IMR-90 (cell line): ENCODE results near the gene DOCK1. TPM values are rescaled to one million over a fixed set of nuclear protein-coding genes. Genes with fewer than 3 reads are reported as not detected.

Experiments used
- ATAC-seq: fragments of 200-7000 bp; cut with Tn5 transposase; 2 replicates; pipeline ENCODE4 v1.9.1; 2020; ENCODE audit warnings: low read depth, mild to moderate bottlenecking, moderate library complexity
- BruUV-seq: library from RNA; stranded (reverse); fragments of 400-500 nt; replicated peaks from 2 replicates; lab custom pipeline; 2021; lab: Mats Ljungman, UMichigan
- CTCF ChIA-PET: fragments of 300-600 bp; formaldehyde crosslinking; extraction: SDS; loops from one replicate; lab custom pipeline; 2021; ENCODE audit warnings: antibody characterized with exemption; lab: Yijun Ruan, JAX
- POLR2A ChIA-PET: fragments of 300-600 bp; sonication (Branson Sonifier 250); formaldehyde crosslinking; loops from one replicate; lab custom pipeline; 2022; ENCODE audit warnings: antibody characterized with exemption; ENCODE audit not compliant: unreplicated experiment; lab: Charles Lee
- DNase-seq: peaks from one replicate; pipeline ENCODE4 v3.0.0; 2013
- H2AFZ ChIP-seq: replicated peaks from 2 replicates; pipeline ENCODE3; 2013; ENCODE audit warnings: low read length, mild to moderate bottlenecking; ENCODE audit not compliant: poor library complexity
- H2AK5ac ChIP-seq: 2 replicates; pipeline ENCODE4 v1.6.1; 2013; ENCODE audit warnings: low read depth, low read length, inconsistent platforms
- H2AK9ac ChIP-seq: replicated peaks from 2 replicates; pipeline ENCODE3; 2013; ENCODE audit warnings: mild to moderate bottlenecking, low read depth, low read length, moderate library complexity; ENCODE audit not compliant: poor library complexity
- H2BK120ac ChIP-seq: 2 replicates; pipeline ENCODE4 v1.6.1; 2013; ENCODE audit warnings: low read depth, low read length, inconsistent platforms
- H2BK15ac ChIP-seq: 3 replicates; pipeline ENCODE4 v1.6.1; 2013; ENCODE audit warnings: low read depth, low read length, inconsistent platforms
- H2BK20ac ChIP-seq: 2 replicates; pipeline ENCODE4 v1.6.1; 2013; ENCODE audit warnings: low read depth, mild to moderate bottlenecking, inconsistent platforms, low read length, moderate library complexity
- H2BK5ac ChIP-seq: 2 replicates; pipeline ENCODE4 v1.6.1; 2013; ENCODE audit warnings: mild to moderate bottlenecking, low read depth, low read length, inconsistent platforms; ENCODE audit not compliant: poor library complexity, severe bottlenecking
- H3K14ac ChIP-seq: replicated peaks from 2 replicates; pipeline ENCODE4 v1.6.1; 2013; ENCODE audit warnings: low read depth, low read length, inconsistent platforms
- H3K18ac ChIP-seq: 2 replicates; pipeline ENCODE4 v1.6.1; 2013; ENCODE audit warnings: low read depth, low read length, control low read depth
- H3K23ac ChIP-seq: 2 replicates; pipeline ENCODE4 v1.6.1; 2013; ENCODE audit warnings: low read depth, low read length, inconsistent platforms
- H3K27ac ChIP-seq: 2 replicates; pipeline ENCODE4 v1.5.1; 2013; ENCODE audit warnings: mild to moderate bottlenecking, control low read depth, low read length; ENCODE audit not compliant: insufficient read depth
- H3K27me3 ChIP-seq: 2 replicates; pipeline ENCODE4 v1.6.1; 2013; ENCODE audit warnings: low read length; ENCODE audit not compliant: control insufficient read depth, insufficient read depth
- H3K36me3 ChIP-seq: 2 replicates; pipeline ENCODE4 v1.6.1; 2013; ENCODE audit warnings: low read length, mixed read lengths; ENCODE audit not compliant: control insufficient read depth, insufficient read depth
- H3K4ac ChIP-seq: 2 replicates; pipeline ENCODE4 v1.6.1; 2013; ENCODE audit warnings: low read depth, low read length, inconsistent platforms
- H3K4me1 ChIP-seq: 2 replicates; pipeline ENCODE4 v1.6.1; 2013; ENCODE audit warnings: low read length, mixed read lengths; ENCODE audit not compliant: control insufficient read depth, insufficient read depth
- H3K4me2 ChIP-seq: 2 replicates; pipeline ENCODE4 v1.6.1; 2013; ENCODE audit warnings: low read depth, mild to moderate bottlenecking, control low read depth, low read length, moderate library complexity
- H3K4me3 ChIP-seq: 2 replicates; pipeline ENCODE4 v1.5.1; 2013; ENCODE audit warnings: low read depth, mild to moderate bottlenecking, control low read depth, low read length, moderate library complexity; ENCODE audit not compliant: insufficient read depth
- H3K56ac ChIP-seq: 2 replicates; pipeline ENCODE4 v1.6.1; 2013; ENCODE audit warnings: low read length, inconsistent platforms; ENCODE audit not compliant: insufficient read depth; ENCODE audit errors: extremely low read depth
- H3K79me1 ChIP-seq, 2 experiments: 2 replicates each; pipeline ENCODE4 v1.6.1; 2013; ENCODE audit warnings: low read length in 2 of 2, inconsistent platforms in 1 of 2, low read depth in 1 of 2
- H3K9ac ChIP-seq: 2 replicates; pipeline ENCODE4 v1.6.1; 2013; ENCODE audit warnings: low read depth, low read length, control low read depth
- H3K9me1 ChIP-seq: 2 replicates; pipeline ENCODE4 v1.6.1; 2013; ENCODE audit warnings: low read length, inconsistent platforms; ENCODE audit not compliant: insufficient read depth
- H3K9me3 ChIP-seq: 2 replicates; pipeline ENCODE4 v1.6.1; 2013; ENCODE audit warnings: low read length; ENCODE audit not compliant: control insufficient read depth, insufficient read depth
- H4K20me1 ChIP-seq: 2 replicates; pipeline ENCODE4 v1.6.1; 2013; ENCODE audit warnings: low read length, inconsistent platforms; ENCODE audit not compliant: insufficient read depth
- H4K5ac ChIP-seq: 2 replicates; pipeline ENCODE4 v1.6.1; 2013; ENCODE audit warnings: mild to moderate bottlenecking, low read depth, low read length, control low read depth
- H4K8ac ChIP-seq, 2 experiments: 2 replicates each; pipeline ENCODE4 v1.6.1; 2013; ENCODE audit warnings: low read depth in 2 of 2, low read length in 2 of 2, control low read depth in 1 of 2, inconsistent platforms in 1 of 2
- H4K91ac ChIP-seq: 2 replicates; pipeline ENCODE4 v1.6.1; 2013; ENCODE audit warnings: low read depth, low read length, inconsistent platforms; ENCODE audit not compliant: insufficient read depth
- BHLHE40 ChIP-seq: fragments of 150-350 bp; IDR thresholded peaks from 2 replicates; pipeline ENCODE4 v1.6.1; 2016; ENCODE audit warnings: mild to moderate bottlenecking, low read depth, low read length
- CEBPB ChIP-seq: IDR thresholded peaks from 2 replicates; pipeline ENCODE4 v1.6.1; 2012; ENCODE audit warnings: low read depth, low read length, improper control_type of control experiment
- CTCF ChIP-seq: conservative IDR thresholded peaks from 2 replicates; pipeline ENCODE4 v1.5.1; 2012; ENCODE audit warnings: mild to moderate bottlenecking, low read depth, low read length, improper control_type of control experiment
- FOS ChIP-seq: fragments of 150-350 bp; IDR thresholded peaks from 2 replicates; pipeline ENCODE4 v1.6.1; 2016; ENCODE audit warnings: low read depth, low read length
- MAZ ChIP-seq: IDR thresholded peaks from 2 replicates; pipeline ENCODE4 v1.6.1; 2012; ENCODE audit warnings: low read depth, mild to moderate bottlenecking, low read length, improper control_type of control experiment, moderate library complexity, borderline replicate concordance
- MXI1 ChIP-seq: IDR thresholded peaks from 2 replicates; pipeline ENCODE4 v1.6.1; 2012; ENCODE audit warnings: low read depth, mild to moderate bottlenecking, low read length, moderate library complexity, borderline replicate concordance
- POLR2A ChIP-seq: IDR thresholded peaks from 2 replicates; pipeline ENCODE4 v1.6.1; 2012; ENCODE audit warnings: mild to moderate bottlenecking, low read depth, low read length
- RCOR1 ChIP-seq: IDR thresholded peaks from 2 replicates; pipeline ENCODE4 v1.6.1; 2012; ENCODE audit warnings: mild to moderate bottlenecking, low read length, improper control_type of control experiment; ENCODE audit not compliant: insufficient replicate concordance
- RFX5 ChIP-seq: IDR thresholded peaks from 2 replicates; pipeline ENCODE4 v1.8.0; 2012; ENCODE audit warnings: low read depth, mild to moderate bottlenecking, low read length, moderate library complexity
- SMC3 ChIP-seq: fragments of 150-350 bp; IDR thresholded peaks from 2 replicates; pipeline ENCODE4 v1.6.1; 2016; ENCODE audit warnings: low read depth, mild to moderate bottlenecking, antibody characterized with exemption, low read length, moderate library complexity
- USF2 ChIP-seq: fragments of 150-350 bp; IDR thresholded peaks from 2 replicates; pipeline ENCODE4 v1.6.1; 2017; ENCODE audit warnings: mild to moderate bottlenecking, antibody characterized with exemption, low read length, low read depth
- WGBS, 2 experiments: methylation state at CpG; one replicate each; pipeline versions ENCODE4 v1.1.5 to v1.1.7; 2013; ENCODE audit warnings: missing lambda C conversion rate in 2 of 2; ENCODE audit not compliant: insufficient read length in 1 of 2; ENCODE audit errors: extremely low coverage in 2 of 2; 5-methylcytosine and 5-hydroxymethylcytosine counted together
- dilution Hi-C: fragments of 300-500 bp; cut with HindIII; formaldehyde crosslinking; loops from one replicate; pipeline ENCODE4 v1.14.3; 2018; ENCODE audit warnings: low sequenced_read_pairs; ENCODE audit not compliant: unreplicated experiment
- in situ Hi-C: fragments of 300-500 bp; cut with MboI; formaldehyde crosslinking; loops from 3 replicates; pipeline ENCODE4 v1.14.3; 2019; ENCODE audit warnings: low sequenced_read_pairs, inconsistent platforms, mixed read lengths
- intact Hi-C: fragments of 100-400 bp; cut with micrococcal nuclease; formaldehyde crosslinking; loops from 2 replicates; pipeline ENCODE4 v1.10.0; 2022
- polyA plus RNA-seq, 3 experiments: library from polyadenylated mRNA; depleted of rRNA; stranded (reverse); fragments of >200 nt; gene quantifications; 2 replicates each; pipeline ENCODE4 v1.2.3, GENCODE V29; 2012; ENCODE audit warnings: low replicate concordance in 1 of 3
- total RNA-seq: library from RNA; depleted of rRNA; stranded (reverse); fragments of >200 nt; gene quantifications from 2 replicates; pipeline ENCODE4 v1.2.3, GENCODE V29; 2012
- TF ChIP-seq, protein P1 (sequence below): fragments of 150-350 bp; IDR thresholded peaks from 2 replicates; pipeline ENCODE4 v1.6.1; 2016; ENCODE audit warnings: low read depth, mild to moderate bottlenecking, low read length, moderate library complexity, borderline replicate concordance

Gene DOCK1
- total and polyA plus RNA-seq, 2 of the 4 experiments (the other 2 are of a cell fraction): 28.2 to 71.0 TPM

DNA sequence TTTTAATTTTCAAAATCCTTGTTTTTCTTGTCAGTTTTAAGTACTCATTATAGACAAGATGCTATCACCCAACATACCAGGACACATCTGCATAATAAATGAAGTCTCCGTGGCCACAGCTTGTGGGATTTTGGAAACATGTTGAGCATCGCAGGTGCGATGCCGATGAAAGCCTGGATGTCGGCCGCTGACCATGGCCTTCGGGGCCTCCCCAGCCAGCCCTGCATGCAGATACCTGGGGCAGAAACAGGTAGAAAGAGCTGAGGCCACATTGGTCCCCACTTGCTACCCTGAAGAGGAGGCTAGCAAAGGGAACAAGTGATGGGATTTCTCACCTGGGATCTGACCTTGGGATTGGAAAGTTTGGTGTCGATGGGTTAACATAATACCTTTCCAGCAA, 123.8 kb downstream of the DOCK1 start:
- H3K9me3 ChIP-seq: no peaks in the 10 kb centered on the region
- no peak overlapping the region for H4K5ac ChIP-seq
- H4K91ac ChIP-seq: no peak overlapping the region
- no peak overlapping the region for H3K4me3 ChIP-seq
- intact Hi-C loops: no loop called here
- no TSS peak for BruUV-seq
- peaks cover 70% of the 10 kb centered on the region for H3K36me3 ChIP-seq
- no peak overlapping the region for H2AFZ ChIP-seq
- no peak overlapping the region for H3K4ac ChIP-seq
- peak overlapping the region; percentile 37 for H2AK9ac ChIP-seq
- no peak overlapping the region for H4K8ac ChIP-seq
- no peak overlapping the region for H3K14ac ChIP-seq
- dilution Hi-C loops: no loop called here
- ATAC-seq (no peak), DNase-seq (no peak)
- POLR2A ChIA-PET: no interaction called here
- no peak overlapping the region for H2BK5ac ChIP-seq
- H3K56ac ChIP-seq: no peak overlapping the region
- no peak overlapping the region for H3K23ac ChIP-seq
- no peak overlapping the region for H3K9ac ChIP-seq
- H2AK5ac ChIP-seq: no peak overlapping the region
- no peak overlapping the region for H3K4me2 ChIP-seq
- H3K79me1 ChIP-seq: peaks cover 9 to 23% of the 10 kb centered on the region in 2 experiments; a peak in 3 of 4 replicates
- H2BK20ac ChIP-seq: no peak overlapping the region
- H3K4me1 ChIP-seq: no peaks in the 10 kb centered on the region; the same call in 1 of the 2 replicates
- no peaks in the 10 kb centered on the region for H3K27me3 ChIP-seq
- in situ Hi-C loops: no loop called here
- no peak overlapping the region for H3K18ac ChIP-seq
- H3K9me1 ChIP-seq: peaks cover 6% of the 10 kb centered on the region; the same call in 1 of the 2 replicates
- TF ChIP-seq POLR2A: no peak
- no peak for TF ChIP-seq FOS
- TF ChIP-seq SMC3: no peak
- TF ChIP-seq, protein P1, sequence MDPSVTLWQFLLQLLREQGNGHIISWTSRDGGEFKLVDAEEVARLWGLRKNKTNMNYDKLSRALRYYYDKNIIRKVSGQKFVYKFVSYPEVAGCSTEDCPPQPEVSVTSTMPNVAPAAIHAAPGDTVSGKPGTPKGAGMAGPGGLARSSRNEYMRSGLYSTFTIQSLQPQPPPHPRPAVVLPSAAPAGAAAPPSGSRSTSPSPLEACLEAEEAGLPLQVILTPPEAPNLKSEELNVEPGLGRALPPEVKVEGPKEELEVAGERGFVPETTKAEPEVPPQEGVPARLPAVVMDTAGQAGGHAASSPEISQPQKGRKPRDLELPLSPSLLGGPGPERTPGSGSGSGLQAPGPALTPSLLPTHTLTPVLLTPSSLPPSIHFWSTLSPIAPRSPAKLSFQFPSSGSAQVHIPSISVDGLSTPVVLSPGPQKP: no peak
- TF ChIP-seq CEBPB: no peak
- no peak for TF ChIP-seq RCOR1
- no peak for TF ChIP-seq CTCF
- TF ChIP-seq BHLHE40: no peak
- no peak for TF ChIP-seq MAZ
- TF ChIP-seq MXI1: no peak
- no peak for TF ChIP-seq USF2
- TF ChIP-seq RFX5: no peak
- H4K20me1 ChIP-seq: no peaks in the 10 kb centered on the region
- WGBS, 2 experiments: no CpG with 5 or more reads among the region's 8 CpGs
- no peak overlapping the region for H3K27ac ChIP-seq
- H2BK120ac ChIP-seq: no peak overlapping the region
- CTCF ChIA-PET: no interaction called here
- H2BK15ac ChIP-seq: no peak overlapping the region
